CD4-positive, alpha-beta T cell (primary cell): ENCODE data around the gene FKBP5. TPM values are rescaled to one million over a fixed set of nuclear protein-coding genes. Genes with fewer than 3 reads are reported as not detected.
"Not testable (repeated sequence)": the region's sequence is repeated elsewhere in the genome, so short reads cannot be mapped to it uniquely, and the experiment has no call there.

Experiments
- ATAC-seq: fragments of 200-7000 bp; cut with Tn5 transposase; one replicate; pipeline ENCODE4 v1.10.0; 2022; ENCODE audit warnings: mild to moderate bottlenecking; ENCODE audit not compliant: poor library complexity
- CTCF ChIA-PET: fragments of 350-600 bp; sonication (Branson Sonifier 250); formaldehyde crosslinking; loops from one replicate; lab custom pipeline; 2021; ENCODE audit warnings: antibody characterized with exemption, inconsistent platforms; lab: Charles Lee
- POLR2A ChIA-PET: fragments of 350-600 bp; sonication (Branson Sonifier 250); formaldehyde crosslinking; loops from one replicate; lab custom pipeline; 2021; ENCODE audit warnings: antibody characterized with exemption, inconsistent platforms; lab: Charles Lee
- DNase-seq, 14 experiments: peaks; one replicate each; pipeline ENCODE4 v3.0.0-alpha.2; 2013 to 2020; ENCODE audit warnings: mixed read lengths in 2 of 14
- H3K27ac ChIP-seq, 2 donors: one replicate each; pipeline versions ENCODE4 v1.5.1 to v1.7.0; 2013; ENCODE audit warnings: low read length in 2 of 2, low read depth in 1 of 2, mild to moderate bottlenecking in 1 of 2
- H3K27me3 ChIP-seq, 2 experiments: 1 replicate in 1 of 2; 2 replicates in 1 of 2; pipeline versions ENCODE4 v1.6.1 to v1.7.0; 2013; ENCODE audit warnings: low read length in 2 of 2, control low read depth in 1 of 2, mild to moderate bottlenecking in 1 of 2, moderate library complexity in 1 of 2; ENCODE audit not compliant: insufficient read depth in 2 of 2, control insufficient read depth in 1 of 2
- H3K36me3 ChIP-seq: one replicate; pipeline ENCODE4 v1.6.1; 2013; ENCODE audit warnings: low read length, control low read depth; ENCODE audit not compliant: insufficient read depth
- H3K4me1 ChIP-seq: one replicate; pipeline ENCODE4 v1.6.1; 2013; ENCODE audit warnings: low read length, control low read depth; ENCODE audit not compliant: insufficient read depth
- H3K4me3 ChIP-seq: one replicate; pipeline ENCODE4 v1.5.1; 2013; ENCODE audit warnings: mild to moderate bottlenecking, low read length, moderate library complexity
- H3K9me3 ChIP-seq, 2 experiments: 1 replicate in 1 of 2; 2 replicates in 1 of 2; pipeline versions ENCODE4 v1.6.1 to v1.7.0; 2013; ENCODE audit warnings: low read length in 2 of 2, mild to moderate bottlenecking in 2 of 2, control low read depth in 1 of 2, moderate library complexity in 1 of 2; ENCODE audit not compliant: control insufficient read depth in 1 of 2, insufficient read depth in 1 of 2
- H3K27ac Mint-ChIP-seq: one replicate; pipeline ENCODE4 v1.8.0; 2020; ENCODE audit warnings: mixed read lengths
- H3K27me3 Mint-ChIP-seq: one replicate; pipeline ENCODE4 v1.8.0; 2021; ENCODE audit warnings: mixed read lengths
- H3K36me3 Mint-ChIP-seq: one replicate; pipeline ENCODE4 v1.8.0; 2021; ENCODE audit warnings: low read depth, mixed read lengths
- H3K4me1 Mint-ChIP-seq: one replicate; pipeline ENCODE4 v1.8.0; 2021; ENCODE audit warnings: low read depth, mixed read lengths
- H3K4me3 Mint-ChIP-seq: one replicate; pipeline ENCODE4 v1.8.0; 2020; ENCODE audit warnings: mild to moderate bottlenecking, mixed read lengths
- H3K9me3 Mint-ChIP-seq: one replicate; pipeline ENCODE4 v1.8.0; 2020; ENCODE audit warnings: mixed read lengths
- intact Hi-C, 2 experiments: fragments of 100-400 bp; cut with DNase I in 1 of 2; cut with micrococcal nuclease in 1 of 2; formaldehyde crosslinking; loops; one replicate each; pipeline versions ENCODE4 v1.15.1 to v1.9.0; 2023 to 2025; cut with DNase I, micrococcal nuclease
- total RNA-seq, 174 experiments: library from RNA in 2 of 174; stranded (reverse) in 2 of 174; gene quantifications; one replicate each; pipeline ENCODE4 v1.2.3 and lab custom pipeline; 2021 to 2026
- TF ChIP-seq, protein P1 (sequence below): fragments of 200-600 bp; IDR thresholded peaks from one replicate; pipeline ENCODE4 v1.8.0; 2022; ENCODE audit warnings: antibody characterized with exemption, mild to moderate bottlenecking

Gene FKBP5
- total RNA-seq, 2 experiments from 2014 or later, result 72.6 to 75.9 TPM

DNA sequence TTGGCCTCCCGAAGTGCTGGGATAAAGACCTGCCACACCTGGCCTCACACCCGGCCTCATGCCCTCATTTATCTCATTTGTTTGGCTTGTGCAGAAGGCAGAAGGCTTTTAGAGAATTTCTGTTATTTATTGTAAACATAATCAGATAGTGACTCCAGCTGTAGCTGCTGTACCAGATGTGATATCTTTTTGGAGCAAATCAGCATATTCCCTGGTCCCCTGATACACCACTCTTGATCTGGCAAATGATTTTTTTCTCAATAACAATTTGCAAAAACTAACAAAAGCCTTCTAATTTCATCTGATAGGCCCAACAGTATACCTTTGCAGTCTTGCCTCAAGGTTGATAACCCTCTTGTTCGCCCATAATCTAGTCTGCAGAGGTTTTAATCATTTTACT lies 149.5 kb downstream of the FKBP5 start:
- no peak for ATAC-seq
- Mint-ChIP-seq H3K4me3 (no peak overlapping the region), H3K9me3 (no peaks in the 10 kb centered on the region), H3K36me3 (no peaks in the 10 kb centered on the region), H3K27ac (no peak overlapping the region), H3K4me1 (peaks cover 10% of the 10 kb centered on the region), H3K27me3 (no peaks in the 10 kb centered on the region)
- Histone ChIP-seq H3K27me3 (no peaks in the 10 kb centered on the region), H3K27ac (no peak overlapping the region), H3K4me3 (no peak overlapping the region), H3K36me3 (no peaks in the 10 kb centered on the region), H3K9me3 (peaks cover 0 to 12% of the 10 kb centered on the region in 2 experiments), H3K4me1 (peaks cover 6% of the 10 kb centered on the region)
- TF ChIP-seq, protein P1, sequence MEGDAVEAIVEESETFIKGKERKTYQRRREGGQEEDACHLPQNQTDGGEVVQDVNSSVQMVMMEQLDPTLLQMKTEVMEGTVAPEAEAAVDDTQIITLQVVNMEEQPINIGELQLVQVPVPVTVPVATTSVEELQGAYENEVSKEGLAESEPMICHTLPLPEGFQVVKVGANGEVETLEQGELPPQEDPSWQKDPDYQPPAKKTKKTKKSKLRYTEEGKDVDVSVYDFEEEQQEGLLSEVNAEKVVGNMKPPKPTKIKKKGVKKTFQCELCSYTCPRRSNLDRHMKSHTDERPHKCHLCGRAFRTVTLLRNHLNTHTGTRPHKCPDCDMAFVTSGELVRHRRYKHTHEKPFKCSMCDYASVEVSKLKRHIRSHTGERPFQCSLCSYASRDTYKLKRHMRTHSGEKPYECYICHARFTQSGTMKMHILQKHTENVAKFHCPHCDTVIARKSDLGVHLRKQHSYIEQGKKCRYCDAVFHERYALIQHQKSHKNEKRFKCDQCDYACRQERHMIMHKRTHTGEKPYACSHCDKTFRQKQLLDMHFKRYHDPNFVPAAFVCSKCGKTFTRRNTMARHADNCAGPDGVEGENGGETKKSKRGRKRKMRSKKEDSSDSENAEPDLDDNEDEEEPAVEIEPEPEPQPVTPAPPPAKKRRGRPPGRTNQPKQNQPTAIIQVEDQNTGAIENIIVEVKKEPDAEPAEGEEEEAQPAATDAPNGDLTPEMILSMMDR, result no peak
- no peak for DNase-seq
- intact Hi-C loops, result no loop called here
- POLR2A ChIA-PET, result no interaction called here
- CTCF ChIA-PET, result no interaction called here

GRCh38 chr6:35535847-35536246 lies 152.9 kb downstream of the FKBP5 start:
- POLR2A ChIA-PET, H3K36me3 Mint-ChIP-seq, intact Hi-C loops, ATAC-seq, DNase-seq, H3K9me3 Mint-ChIP-seq, H3K27me3 ChIP-seq, H3K4me3 ChIP-seq, H3K27me3 Mint-ChIP-seq, H3K27ac Mint-ChIP-seq, CTCF ChIA-PET, H3K4me3 Mint-ChIP-seq, H3K4me1 ChIP-seq, H3K4me1 Mint-ChIP-seq, H3K9me3 ChIP-seq, H3K27ac ChIP-seq, H3K36me3 ChIP-seq: not testable (repeated sequence)

DNA sequence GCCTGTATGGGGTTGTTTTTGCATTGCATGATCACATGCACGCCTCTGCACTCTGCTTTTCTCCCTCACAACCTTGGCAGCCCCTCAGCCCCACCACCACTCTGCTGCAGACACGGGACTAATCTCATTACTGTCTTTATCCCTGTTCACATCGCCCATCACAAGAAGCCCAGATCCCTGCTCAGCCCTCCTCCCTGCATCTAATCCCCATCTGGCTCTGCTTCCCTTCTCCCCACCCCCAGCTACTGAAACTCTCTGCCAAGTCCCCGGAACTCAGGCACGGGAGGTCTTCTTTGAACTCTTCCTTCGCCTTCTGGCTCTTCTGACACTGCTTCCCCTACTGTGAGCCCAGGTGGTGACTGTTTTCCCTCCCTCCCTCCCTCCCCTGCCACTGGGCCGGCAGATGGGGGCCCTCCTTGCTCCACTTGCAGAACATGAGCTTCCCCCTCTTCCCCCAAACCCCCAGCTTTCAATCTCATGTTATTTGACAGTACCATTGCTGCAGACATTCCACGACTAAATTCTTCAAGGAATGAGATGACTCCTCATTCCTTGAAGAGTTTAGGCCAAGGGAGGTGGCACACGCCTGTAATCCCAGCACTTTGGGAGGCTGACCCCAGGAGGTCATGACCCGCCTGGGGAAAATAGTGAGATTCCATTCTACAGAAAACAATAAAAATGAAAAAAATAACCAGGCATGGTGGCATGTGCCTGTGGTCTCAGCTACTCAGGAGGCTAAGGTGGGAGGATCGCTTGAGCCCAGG lies 154.1 kb downstream of the FKBP5 start:
- no peaks in the 10 kb centered on the region for H3K36me3 ChIP-seq
- H3K4me3 ChIP-seq, result no peak overlapping the region
- Mint-ChIP-seq H3K9me3 (no peaks in the 10 kb centered on the region), H3K27me3 (no peaks in the 10 kb centered on the region), H3K4me1 (peaks cover 6% of the 10 kb centered on the region), H3K4me3 (no peak overlapping the region), H3K27ac (no peak overlapping the region), H3K36me3 (no peaks in the 10 kb centered on the region)
- ATAC-seq, result no peak
- H3K27ac ChIP-seq, result no peak overlapping the region
- no peaks in the 10 kb centered on the region for H3K27me3 ChIP-seq
- no peak for DNase-seq
- H3K4me1 ChIP-seq, result peaks cover 6% of the 10 kb centered on the region
- CTCF ChIA-PET, result no interaction called here
- POLR2A ChIA-PET, result no interaction called here
- intact Hi-C loops, result no loop called here
- TF ChIP-seq, protein P1, result no peak
- no peaks in the 10 kb centered on the region for H3K9me3 ChIP-seq

DNA sequence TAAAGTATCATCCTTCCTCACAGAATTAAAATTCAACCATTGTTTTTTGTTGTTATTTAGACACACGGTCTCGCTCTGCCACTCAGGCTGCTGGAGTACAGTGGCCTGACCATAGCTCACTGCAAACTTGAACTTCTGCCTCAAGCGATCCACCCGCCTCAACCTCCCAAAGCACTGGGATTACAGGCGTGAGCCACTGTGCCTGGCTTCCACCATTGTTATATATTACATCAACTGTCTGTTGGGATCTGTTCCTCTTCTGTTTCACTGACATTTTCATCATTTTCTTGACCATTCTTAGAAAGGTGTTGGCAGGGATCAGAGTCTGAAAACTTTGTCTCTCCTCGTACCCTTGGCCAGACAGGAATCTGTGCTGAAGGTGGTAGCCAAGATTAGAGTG lies 154.7 kb downstream of the FKBP5 start:
- Histone ChIP-seq H3K9me3 (no peaks in the 10 kb centered on the region), H3K27ac (no peak overlapping the region), H3K27me3 (no peaks in the 10 kb centered on the region), H3K4me1 (peaks cover 10% of the 10 kb centered on the region), H3K36me3 (no peaks in the 10 kb centered on the region), H3K4me3 (no peak overlapping the region)
- Mint-ChIP-seq H3K27me3 (no peaks in the 10 kb centered on the region), H3K36me3 (no peaks in the 10 kb centered on the region), H3K9me3 (no peaks in the 10 kb centered on the region), H3K4me3 (no peak overlapping the region), H3K27ac (no peak overlapping the region), H3K4me1 (peaks cover 6% of the 10 kb centered on the region)
- ChIA-PET POLR2A (no interaction called here), CTCF (no interaction called here)
- ATAC-seq (no peak), DNase-seq (no peak)
- TF ChIP-seq, protein P1, result no peak
- intact Hi-C loops, result no loop called here
